Neural crest cell (in vitro differentiated cells): ENCODE results near the gene GPER1. TPM values are rescaled to one million over a fixed set of nuclear protein-coding genes. Genes with fewer than 3 reads are reported as not detected.
"Not testable (repeated sequence)": the region's sequence is repeated elsewhere in the genome, so short reads cannot be mapped to it uniquely, and the experiment has no call there.

Source experiments
- DNase-seq: peaks from one replicate; pipeline ENCODE4 v3.0.0; 2021; ENCODE audit warnings: low read depth, mixed read lengths, low spot score
- H3K27ac Mint-ChIP-seq: one replicate; pipeline ENCODE4 v1.8.0; 2021; ENCODE audit warnings: mild to moderate bottlenecking, mixed read lengths; ENCODE audit not compliant: unreplicated experiment
- H3K27me3 Mint-ChIP-seq: 2 replicates; pipeline ENCODE4 v1.8.0; 2021; ENCODE audit warnings: low read depth, mild to moderate bottlenecking, mixed read lengths
- H3K36me3 Mint-ChIP-seq: 2 replicates; pipeline ENCODE4 v1.8.0; 2021; ENCODE audit warnings: low read depth, mild to moderate bottlenecking, mixed read lengths
- H3K4me1 Mint-ChIP-seq: 2 replicates; pipeline ENCODE4 v1.8.0; 2021; ENCODE audit warnings: mixed read lengths
- H3K4me3 Mint-ChIP-seq: one replicate; pipeline ENCODE4 v1.8.0; 2021; ENCODE audit warnings: mild to moderate bottlenecking, mixed read lengths
- H3K9me3 Mint-ChIP-seq: 2 replicates; pipeline ENCODE4 v1.8.0; 2021; ENCODE audit warnings: mixed read lengths
- CTCF ChIP-seq: fragments of 200-600 bp; sonication (generic); conservative IDR thresholded peaks from 2 replicates; pipeline ENCODE4 v1.5.0; 2021; ENCODE audit warnings: antibody characterized with exemption, mild to moderate bottlenecking
- total RNA-seq: library from RNA; stranded (reverse); gene quantifications from 2 replicates; pipeline ENCODE4 v1.2.1, GENCODE V29; 2021

GPER1 gene
- total RNA-seq, 1 donor from 2014 or later: 0.91 TPM

- H3K4me1 Mint-ChIP-seq: peaks cover 10% of the 10 kb centered on the region
- no peaks in the 10 kb centered on the region for H3K27me3 Mint-ChIP-seq
- no peak for TF ChIP-seq CTCF
- H3K36me3 Mint-ChIP-seq: no peaks in the 10 kb centered on the region
- no peak overlapping the region for H3K27ac Mint-ChIP-seq
- no peaks in the 10 kb centered on the region for H3K9me3 Mint-ChIP-seq
- peak overlapping the region; percentile 25 for H3K4me3 Mint-ChIP-seq
- DNase-seq: no peak
These were observed 53.7 kb downstream of the GPER1 start for GRCh38 chr7:1141651-1142050.

- DNase-seq: no peak
- Mint-ChIP-seq H3K4me1 (peaks cover 6% of the 10 kb centered on the region), H3K27ac (no peak overlapping the region), H3K9me3 (no peaks in the 10 kb centered on the region), H3K36me3 (no peaks in the 10 kb centered on the region), H3K27me3 (no peaks in the 10 kb centered on the region), H3K4me3 (no peak overlapping the region)
- no peak for TF ChIP-seq CTCF
These were observed 54.2 kb downstream of the GPER1 start for GRCh38 chr7:1142051-1142635.

- not testable (repeated sequence) for DNase-seq, H3K4me1 Mint-ChIP-seq, H3K27me3 Mint-ChIP-seq, H3K27ac Mint-ChIP-seq, H3K36me3 Mint-ChIP-seq, H3K9me3 Mint-ChIP-seq, H3K4me3 Mint-ChIP-seq
These were observed 55.1 kb downstream of the GPER1 start for GRCh38 chr7:1143031-1143430.

Other genes starting within 250 kb of the GPER1 start
- 50.4 and 55.2 TPM in 2 replicates for gene GET4, start 211.6 kb upstream of the GPER1 start, total RNA-seq
- 5.2 and 6.4 TPM in 2 replicates for gene ADAP1, start 133.4 kb upstream of the GPER1 start, total RNA-seq
- gene COX19, start 112.6 kb upstream of the GPER1 start, total RNA-seq: 12.7 and 13.1 TPM in 2 replicates
- not detected in 2 replicates for gene CYP2W1, start 104.9 kb upstream of the GPER1 start, total RNA-seq
- gene GPR146, start 43.6 kb upstream of the GPER1 start, total RNA-seq: 0.41 TPM in 1 of 2 replicates, not detected in the other
- gene ZFAND2A, start 72.1 kb downstream of the GPER1 start, total RNA-seq: 13.6 and 14.5 TPM in 2 replicates
- gene UNCX, start 144.8 kb downstream of the GPER1 start, total RNA-seq: 2.4 and 2.7 TPM in 2 replicates